SK-N-SH treated with all-trans-retinoic acid at 6 μM for 48 hours (cell line): Measurements from ENCODE around the gene PRR29.
"Not testable (repeated sequence)": the region's sequence is repeated elsewhere in the genome, so short reads cannot be mapped to it uniquely, and the experiment has no call there.

Experiments
- ZFP3 ChIP-seq: fragments of 250-450 bp; sonication (Bioruptor Pico); IDR thresholded peaks from 2 replicates; pipeline ENCODE4 v1.5.0; 2020; ENCODE audit warnings: mild to moderate bottlenecking, moderate library complexity
- TF ChIP-seq, protein P1 (sequence below): fragments of 250-450 bp; sonication (Bioruptor Pico); IDR thresholded peaks from 2 replicates; pipeline ENCODE4 v1.8.0; 2020; ENCODE audit warnings: mild to moderate bottlenecking, moderate library complexity, borderline replicate concordance
- TF ChIP-seq, protein P2 (sequence below): fragments of 250-450 bp; sonication (Bioruptor Pico); IDR thresholded peaks from 2 replicates; pipeline ENCODE4 v1.8.0; 2021; ENCODE audit warnings: low read depth, mild to moderate bottlenecking, moderate library complexity, borderline replicate concordance

GRCh38 chr17:64019551-64019961 lies 21.4 kb downstream of the PRR29 start:
- TF ChIP-seq, protein P1, sequence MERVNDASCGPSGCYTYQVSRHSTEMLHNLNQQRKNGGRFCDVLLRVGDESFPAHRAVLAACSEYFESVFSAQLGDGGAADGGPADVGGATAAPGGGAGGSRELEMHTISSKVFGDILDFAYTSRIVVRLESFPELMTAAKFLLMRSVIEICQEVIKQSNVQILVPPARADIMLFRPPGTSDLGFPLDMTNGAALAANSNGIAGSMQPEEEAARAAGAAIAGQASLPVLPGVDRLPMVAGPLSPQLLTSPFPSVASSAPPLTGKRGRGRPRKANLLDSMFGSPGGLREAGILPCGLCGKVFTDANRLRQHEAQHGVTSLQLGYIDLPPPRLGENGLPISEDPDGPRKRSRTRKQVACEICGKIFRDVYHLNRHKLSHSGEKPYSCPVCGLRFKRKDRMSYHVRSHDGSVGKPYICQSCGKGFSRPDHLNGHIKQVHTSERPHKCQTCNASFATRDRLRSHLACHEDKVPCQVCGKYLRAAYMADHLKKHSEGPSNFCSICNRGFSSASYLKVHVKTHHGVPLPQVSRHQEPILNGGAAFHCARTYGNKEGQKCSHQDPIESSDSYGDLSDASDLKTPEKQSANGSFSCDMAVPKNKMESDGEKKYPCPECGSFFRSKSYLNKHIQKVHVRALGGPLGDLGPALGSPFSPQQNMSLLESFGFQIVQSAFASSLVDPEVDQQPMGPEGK (CRISPR knock-in tag): not testable (repeated sequence)
- TF ChIP-seq ZFP3 (CRISPR knock-in tag): not testable (repeated sequence)
- TF ChIP-seq, protein P2, sequence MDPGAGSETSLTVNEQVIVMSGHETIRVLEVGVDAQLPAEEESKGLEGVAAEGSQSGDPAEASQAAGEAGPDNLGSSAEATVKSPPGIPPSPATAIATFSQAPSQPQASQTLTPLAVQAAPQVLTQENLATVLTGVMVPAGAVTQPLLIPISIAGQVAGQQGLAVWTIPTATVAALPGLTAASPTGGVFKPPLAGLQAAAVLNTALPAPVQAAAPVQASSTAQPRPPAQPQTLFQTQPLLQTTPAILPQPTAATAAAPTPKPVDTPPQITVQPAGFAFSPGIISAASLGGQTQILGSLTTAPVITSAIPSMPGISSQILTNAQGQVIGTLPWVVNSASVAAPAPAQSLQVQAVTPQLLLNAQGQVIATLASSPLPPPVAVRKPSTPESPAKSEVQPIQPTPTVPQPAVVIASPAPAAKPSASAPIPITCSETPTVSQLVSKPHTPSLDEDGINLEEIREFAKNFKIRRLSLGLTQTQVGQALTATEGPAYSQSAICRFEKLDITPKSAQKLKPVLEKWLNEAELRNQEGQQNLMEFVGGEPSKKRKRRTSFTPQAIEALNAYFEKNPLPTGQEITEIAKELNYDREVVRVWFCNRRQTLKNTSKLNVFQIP: not testable (repeated sequence)
